ENCODE measurements around the gene TAF12. TPM values are rescaled to one million over a fixed set of nuclear protein-coding genes. Genes with fewer than 3 reads are reported as not detected.
"Not testable (repeated sequence)": the region's sequence is repeated elsewhere in the genome, so short reads cannot be mapped to it uniquely, and the experiment has no call there.

The TAF12 gene
- total RNA-seq, 3 donors from 2014 or later = 18.7 to 36.2 (median 22.7) TPM

GRCh38 chr1:28675924-28676257 lies 33.0 kb upstream of the TAF12 start:
- Histone ChIP-seq H3K4me1 (no peaks in the 10 kb centered on the region), H3K27ac (no peak overlapping the region), H3K27me3 (no peaks in the 10 kb centered on the region), H3K36me3 (no peaks in the 10 kb centered on the region), H3K9me3 (no peaks in the 10 kb centered on the region), H3K4me3 (no peak overlapping the region)
- TF ChIP-seq POLR2AphosphoS5 (IDR thresholded peaks at IDR 0.05) (no peak), POLR2A (IDR thresholded peaks at IDR 0.05) (no peak)
- TF ChIP-seq, protein P1, sequence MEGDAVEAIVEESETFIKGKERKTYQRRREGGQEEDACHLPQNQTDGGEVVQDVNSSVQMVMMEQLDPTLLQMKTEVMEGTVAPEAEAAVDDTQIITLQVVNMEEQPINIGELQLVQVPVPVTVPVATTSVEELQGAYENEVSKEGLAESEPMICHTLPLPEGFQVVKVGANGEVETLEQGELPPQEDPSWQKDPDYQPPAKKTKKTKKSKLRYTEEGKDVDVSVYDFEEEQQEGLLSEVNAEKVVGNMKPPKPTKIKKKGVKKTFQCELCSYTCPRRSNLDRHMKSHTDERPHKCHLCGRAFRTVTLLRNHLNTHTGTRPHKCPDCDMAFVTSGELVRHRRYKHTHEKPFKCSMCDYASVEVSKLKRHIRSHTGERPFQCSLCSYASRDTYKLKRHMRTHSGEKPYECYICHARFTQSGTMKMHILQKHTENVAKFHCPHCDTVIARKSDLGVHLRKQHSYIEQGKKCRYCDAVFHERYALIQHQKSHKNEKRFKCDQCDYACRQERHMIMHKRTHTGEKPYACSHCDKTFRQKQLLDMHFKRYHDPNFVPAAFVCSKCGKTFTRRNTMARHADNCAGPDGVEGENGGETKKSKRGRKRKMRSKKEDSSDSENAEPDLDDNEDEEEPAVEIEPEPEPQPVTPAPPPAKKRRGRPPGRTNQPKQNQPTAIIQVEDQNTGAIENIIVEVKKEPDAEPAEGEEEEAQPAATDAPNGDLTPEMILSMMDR (IDR thresholded peaks at IDR 0.05) = no peak
- intact Hi-C loops (cut with DNase I; ENCODE audit: low total_unique reads) = no loop called here
- no peak for DNase-seq (ENCODE audit: low spot score in 2 of 2)

DNA sequence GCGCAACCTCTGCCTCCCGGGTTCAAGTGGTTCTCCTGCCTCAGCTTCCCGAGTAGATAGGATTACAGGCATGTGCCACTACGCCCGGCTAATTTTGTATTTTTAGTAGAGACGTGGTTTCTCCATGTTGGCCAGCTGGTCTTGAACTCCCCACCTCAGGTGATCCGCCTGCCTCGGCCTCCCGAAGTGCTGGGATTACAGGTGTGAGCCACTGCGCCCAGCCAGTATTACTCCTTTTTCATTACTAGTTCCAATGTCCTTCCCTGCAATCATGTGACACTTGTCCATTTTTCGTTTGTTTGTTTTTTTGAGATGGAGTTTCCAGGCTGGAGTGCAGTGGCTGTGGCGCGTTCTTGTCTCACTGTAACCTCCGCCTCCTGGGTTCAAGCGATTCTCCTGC lies 30.1 kb upstream of the TAF12 start:
- H3K9me3 ChIP-seq; H3K36me3 ChIP-seq; H3K27ac ChIP-seq; DNase-seq (ENCODE audit: low spot score in 2 of 2); H3K4me3 ChIP-seq; H3K27me3 ChIP-seq; intact Hi-C loops (cut with DNase I; ENCODE audit: low total_unique reads); H3K4me1 ChIP-seq: not testable (repeated sequence)

DNA sequence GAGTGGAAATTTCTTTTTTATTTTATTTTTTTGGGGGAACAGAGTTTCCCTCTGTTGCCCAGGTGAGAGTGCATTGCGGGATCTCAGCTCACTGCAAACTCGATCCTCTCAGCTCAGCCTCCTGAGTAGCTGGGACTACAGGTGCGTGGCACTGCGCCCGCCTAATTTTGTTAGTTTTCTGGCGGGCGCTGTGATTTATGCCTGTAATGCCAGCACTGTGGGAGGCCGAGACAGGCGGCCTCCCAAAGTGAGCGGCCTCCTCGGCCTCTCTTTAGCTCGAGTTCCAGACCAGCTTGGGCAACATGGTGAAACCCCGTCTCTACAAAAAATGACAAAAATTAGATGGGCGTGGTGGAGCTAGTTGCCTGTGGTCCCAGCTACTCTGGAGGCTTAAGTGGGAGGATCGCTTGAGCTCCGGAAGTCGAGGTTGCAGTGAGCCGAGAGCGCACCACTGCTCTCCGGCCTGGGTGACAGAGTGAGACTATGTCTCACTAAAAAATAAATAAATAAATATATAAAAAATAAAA lies 28.4 kb upstream of the TAF12 start:
- H3K9me3 ChIP-seq = no peaks in the 10 kb centered on the region
- intact Hi-C loops (cut with DNase I; ENCODE audit: low total_unique reads) = no loop called here
- no peak for DNase-seq (ENCODE audit: low spot score in 2 of 2)
- TF ChIP-seq, protein P1 (IDR thresholded peaks at IDR 0.05) = no peak
- TF ChIP-seq POLR2A (IDR thresholded peaks at IDR 0.05) = no peak
- no peak for TF ChIP-seq POLR2AphosphoS5 (IDR thresholded peaks at IDR 0.05)
- H3K4me3 ChIP-seq = no peak overlapping the region
- H3K27me3 ChIP-seq = no peaks in the 10 kb centered on the region
- H3K36me3 ChIP-seq = no peaks in the 10 kb centered on the region
- H3K27ac ChIP-seq = no peak overlapping the region
- H3K4me1 ChIP-seq = peaks cover 0 to 4% of the 10 kb centered on the region in 2 donors

DNA sequence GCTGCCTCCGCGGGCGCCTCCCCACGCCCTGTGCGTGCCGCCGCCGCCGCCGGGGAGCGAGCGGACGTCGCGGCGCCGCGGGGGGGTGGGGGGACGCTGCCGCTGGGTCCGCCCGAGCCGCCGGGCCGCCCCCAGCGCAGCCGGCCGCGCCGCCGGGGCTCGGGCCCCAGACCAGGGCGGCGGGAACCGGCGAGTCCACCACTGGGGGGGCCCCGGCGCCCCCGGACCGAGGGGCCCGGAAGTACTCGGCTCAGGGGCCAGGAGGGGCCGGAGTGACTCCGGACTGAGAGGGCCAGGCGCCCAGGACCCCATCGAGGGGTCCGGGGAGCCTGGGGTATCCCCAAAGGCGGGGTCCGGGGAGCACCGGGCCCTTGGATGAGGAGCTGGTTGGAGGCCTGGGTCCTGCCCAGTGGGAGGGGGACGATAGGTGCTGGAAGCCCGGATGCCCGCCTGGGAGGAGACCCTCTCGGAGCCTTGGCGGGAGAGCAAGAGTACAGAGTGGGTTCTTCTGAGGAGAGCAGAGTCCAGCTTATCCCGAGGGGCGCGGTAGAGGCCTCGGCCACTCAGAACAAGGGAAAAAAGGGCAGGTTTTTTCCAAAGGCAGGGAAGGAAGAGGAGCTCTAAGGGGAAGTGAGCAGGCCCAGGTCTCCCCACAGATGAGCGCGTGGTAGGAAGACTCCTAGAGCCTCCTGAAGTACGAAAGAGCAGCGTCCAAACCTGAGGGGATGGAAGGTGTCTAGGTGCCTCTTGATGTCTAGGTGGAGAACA lies 26.3 kb upstream of the TAF12 start:
- intact Hi-C loops (cut with DNase I; ENCODE audit: low total_unique reads) = no loop called here
- DNase-seq (ENCODE audit: low spot score in 2 of 2) = no peak
- H3K27ac ChIP-seq = peak overlapping the region; percentile 94 to 99
- TF ChIP-seq POLR2A (IDR thresholded peaks at IDR 0.05) (no peak), POLR2AphosphoS5 (IDR thresholded peaks at IDR 0.05) (no peak)
- TF ChIP-seq, protein P1 (IDR thresholded peaks at IDR 0.05) = no peak
- H3K9me3 ChIP-seq = no peaks in the 10 kb centered on the region
- H3K27me3 ChIP-seq = no peaks in the 10 kb centered on the region
- no peaks in the 10 kb centered on the region for H3K36me3 ChIP-seq
- peak overlapping the region; percentile 91 to 96 (median 94) for H3K4me3 ChIP-seq
- peaks cover 0 to 4% of the 10 kb centered on the region in 2 donors for H3K4me1 ChIP-seq

DNA sequence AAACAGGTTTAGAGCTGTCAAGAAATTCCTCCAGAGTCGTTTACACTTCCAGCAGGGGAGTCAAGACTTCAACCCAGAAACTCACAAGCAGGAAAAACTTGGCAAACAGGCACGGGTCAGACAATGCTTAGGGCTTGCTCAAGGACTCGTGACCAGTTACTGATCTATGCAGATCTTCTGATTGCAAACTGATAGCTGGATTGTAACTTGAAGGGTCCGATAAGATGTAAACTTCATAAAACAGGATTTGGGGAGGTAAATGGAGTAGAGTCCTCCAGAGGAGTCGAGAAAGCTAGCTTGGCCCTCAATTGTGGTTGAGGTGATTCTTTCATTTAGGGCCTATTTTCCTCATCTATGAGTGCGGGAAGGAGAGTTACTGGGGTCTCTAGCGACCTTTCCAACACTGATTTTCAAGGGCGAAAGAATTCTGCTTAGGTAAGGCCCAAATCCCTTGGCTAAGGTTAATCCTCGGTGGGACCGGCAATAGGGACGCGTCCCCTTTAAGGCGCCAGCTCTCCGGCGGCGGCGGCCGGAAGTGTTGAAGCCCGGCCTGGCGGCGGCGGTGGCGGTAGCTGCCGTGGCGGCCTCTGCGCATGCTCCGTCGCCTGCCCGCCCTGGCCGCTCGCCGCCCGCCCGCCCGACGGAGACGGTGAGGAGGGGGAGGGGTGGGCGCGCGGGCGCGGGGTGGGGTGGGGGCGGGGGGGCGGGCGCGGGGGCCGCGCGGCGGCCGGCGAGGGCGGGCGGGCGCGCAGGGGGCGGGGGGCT lies 25.5 kb upstream of the TAF12 start, which contains the start of gene GMEB1:
Gene GMEB1, plus strand, starts transcription at position 594 of the 765 bp plus-strand sequence. CDS start 14,829 bp downstream, outside the sequence.
- Histone ChIP-seq H3K36me3 (no peaks in the 10 kb centered on the region), H3K9me3 (no peaks in the 10 kb centered on the region), H3K4me1 (peaks cover 0 to 4% of the 10 kb centered on the region in 2 donors), H3K4me3 (peak within 1 kb of the TSS; percentile 91 to 96 (median 94)), H3K27me3 (no peaks in the 10 kb centered on the region), H3K27ac (peak within 1 kb of the TSS; percentile 94 to 99)
- DNase-seq (ENCODE audit: low spot score in 2 of 2) = peak; percentile 73 to 79
- intact Hi-C loops (cut with DNase I; ENCODE audit: low total_unique reads) = no loop called here
- TF ChIP-seq POLR2AphosphoS5 (IDR thresholded peaks at IDR 0.05) (peak in 1 of 3 donors; percentile 29), POLR2A (IDR thresholded peaks at IDR 0.05) (no peak)
- TF ChIP-seq, protein P1 (IDR thresholded peaks at IDR 0.05) = no peak
